NCI-H187 (cell line): ENCODE data around the gene SLC22A4.

Source experiments
- DNase-seq, 2 experiments: peaks; one replicate each; lab custom pipeline; 2025; lab: John Stamatoyannopoulos, UW

The SLC22A4 gene

GRCh38 chr5:132376694-132377641 is 82.8 kb downstream of the SLC22A4 start:
- DNase-seq = no peak

- no peak for DNase-seq
These were observed 83.5 kb downstream of the SLC22A4 start for GRCh38 chr5:132377738-132378137.

GRCh38 chr5:132378580-132378979 is 84.4 kb downstream of the SLC22A4 start:
- DNase-seq = peak in 1 of 2 experiments; percentile 47

- DNase-seq = no peak
These were observed 85.9 kb downstream of the SLC22A4 start for GRCh38 chr5:132380047-132380446.

- no peak for DNase-seq
These were observed 86.5 kb downstream of the SLC22A4 start for GRCh38 chr5:132380741-132381140.

- no peak for DNase-seq
These were observed 87.4 kb downstream of the SLC22A4 start for GRCh38 chr5:132381614-132382013.

GRCh38 chr5:132383261-132383660 is 89.1 kb downstream of the SLC22A4 start:
- DNase-seq = no peak

GRCh38 chr5:132383984-132384383 is 89.8 kb downstream of the SLC22A4 start:
- no peak for DNase-seq

- no peak for DNase-seq
These were observed 90.4 kb downstream of the SLC22A4 start for GRCh38 chr5:132384506-132385050.

GRCh38 chr5:132385326-132386105 is 91.3 kb downstream of the SLC22A4 start:
- peak in 1 of 2 experiments; percentile 25 for DNase-seq

- peak; percentile 25 to 29 for DNase-seq
These were observed 92.6 kb downstream of the SLC22A4 start for GRCh38 chr5:132386644-132387286.

- DNase-seq = peak in 1 of 2 experiments; percentile 21
These were observed 93.5 kb downstream of the SLC22A4 start for GRCh38 chr5:132387640-132388117.

GRCh38 chr5:132388244-132389050 is 94.3 kb downstream of the SLC22A4 start:
- DNase-seq = no peak

GRCh38 chr5:132389051-132389331 is 94.8 kb downstream of the SLC22A4 start:
- DNase-seq = no peak

- no peak for DNase-seq
These were observed 95.5 kb downstream of the SLC22A4 start for GRCh38 chr5:132389585-132390286.

- DNase-seq = no peak
These were observed 97.1 kb downstream of the SLC22A4 start for GRCh38 chr5:132391247-132391646.

- no peak for DNase-seq
These were observed 97.7 kb downstream of the SLC22A4 start for GRCh38 chr5:132391870-132392269.

- DNase-seq = no peak
These were observed 98.2 kb downstream of the SLC22A4 start for GRCh38 chr5:132392411-132392810.

GRCh38 chr5:132392978-132393825 is 99.0 kb downstream of the SLC22A4 start:
- peak; percentile 35 to 52 for DNase-seq
